ENCODE results near the gene DCDC2.
"Not testable (repeated sequence)": the region's sequence is repeated elsewhere in the genome, so short reads cannot be mapped to it uniquely, and the experiment has no call there.

The DCDC2 gene

GRCh38 chr6:24225838-24226237 lies 132.0 kb downstream of the DCDC2 start:
- DNase-seq (ENCODE audit: low read depth in 2 of 2): no peak

- DNase-seq (ENCODE audit: low read depth in 2 of 2): no peak
Measured at GRCh38 chr6:24223115-24223919, 134.5 kb downstream of the DCDC2 start.

- DNase-seq (ENCODE audit: low read depth in 2 of 2): no peak
Measured at GRCh38 chr6:24219670-24220069, 138.2 kb downstream of the DCDC2 start.

- DNase-seq (ENCODE audit: low read depth in 2 of 2): no peak
Measured at GRCh38 chr6:24214984-24215383, 142.9 kb downstream of the DCDC2 start.

GRCh38 chr6:24207413-24207812 lies 150.4 kb downstream of the DCDC2 start:
- no peak for DNase-seq (ENCODE audit: low read depth in 2 of 2)

GRCh38 chr6:24205020-24205492 lies 152.8 kb downstream of the DCDC2 start:
- no peak for DNase-seq (ENCODE audit: low read depth in 2 of 2)

GRCh38 chr6:24204113-24204512 lies 153.7 kb downstream of the DCDC2 start:
- DNase-seq (ENCODE audit: low read depth in 2 of 2): not testable (repeated sequence)

GRCh38 chr6:24197892-24198291 lies 160.0 kb downstream of the DCDC2 start:
- DNase-seq (ENCODE audit: low read depth in 2 of 2): no peak

GRCh38 chr6:24195836-24196597 lies 161.8 kb downstream of the DCDC2 start:
- no peak for DNase-seq (ENCODE audit: low read depth in 2 of 2)

GRCh38 chr6:24194978-24195700 lies 162.7 kb downstream of the DCDC2 start:
- DNase-seq (ENCODE audit: low read depth in 2 of 2): no peak

GRCh38 chr6:24193364-24193763 lies 164.5 kb downstream of the DCDC2 start:
- DNase-seq (ENCODE audit: low read depth in 2 of 2): no peak

- DNase-seq (ENCODE audit: low read depth in 2 of 2): no peak
Measured at GRCh38 chr6:24191346-24191745, 166.5 kb downstream of the DCDC2 start.

GRCh38 chr6:24188578-24189080 lies 169.2 kb downstream of the DCDC2 start:
- no peak for DNase-seq (ENCODE audit: low read depth in 2 of 2)

- no peak for DNase-seq (ENCODE audit: low read depth in 2 of 2)
Measured at GRCh38 chr6:24187965-24188577, 169.8 kb downstream of the DCDC2 start.

GRCh38 chr6:24186349-24186748 lies 171.5 kb downstream of the DCDC2 start:
- DNase-seq (ENCODE audit: low read depth in 2 of 2): no peak

- no peak for DNase-seq (ENCODE audit: low read depth in 2 of 2)
Measured at GRCh38 chr6:24183584-24183983, 174.3 kb downstream of the DCDC2 start.

- DNase-seq (ENCODE audit: low read depth in 2 of 2): no peak
Measured at GRCh38 chr6:24157886-24158285, 200.0 kb downstream of the DCDC2 start.

GRCh38 chr6:24154121-24154520 lies 203.7 kb downstream of the DCDC2 start:
- no peak for DNase-seq (ENCODE audit: low read depth in 2 of 2)

GRCh38 chr6:24152014-24152413 lies 205.8 kb downstream of the DCDC2 start:
- DNase-seq (ENCODE audit: low read depth in 2 of 2): no peak

- no peak for DNase-seq (ENCODE audit: low read depth in 2 of 2)
Measured at GRCh38 chr6:24149836-24150235, 208.0 kb downstream of the DCDC2 start.

- DNase-seq (ENCODE audit: low read depth in 2 of 2): no peak
Measured at GRCh38 chr6:24149296-24149695, 208.6 kb downstream of the DCDC2 start.

GRCh38 chr6:24148684-24149083 lies 209.2 kb downstream of the DCDC2 start:
- no peak for DNase-seq (ENCODE audit: low read depth in 2 of 2)

Data from stimulated activated CD8-positive, alpha-beta memory T cell treated with anti-CD3 and anti-CD28 coated beads, Interleukin-2, amount 100 ng/mL, for 48 hours (primary cell).